Suprapubic skin (tissue), 4 donors: Measurements from ENCODE around the gene SCARB1. TPM values are rescaled to one million over a fixed set of nuclear protein-coding genes. Genes with fewer than 3 reads are reported as not detected.

Experiments
- DNase-seq, 2 donors: peaks; one replicate each; pipeline ENCODE4 v3.0.0-alpha.2; 2019; ENCODE audit warnings: low spot score in 2 of 2
- H3K27ac ChIP-seq: fragments of 200-600 bp; sonication (generic); one replicate; pipeline ENCODE4 v1.5.1; 2019
- H3K27me3 ChIP-seq: fragments of 200-600 bp; sonication (generic); one replicate; pipeline ENCODE4 v1.5.1; 2019
- H3K36me3 ChIP-seq: fragments of 200-600 bp; sonication (generic); one replicate; pipeline ENCODE4 v1.5.1; 2019
- H3K4me1 ChIP-seq: fragments of 200-600 bp; sonication (generic); one replicate; pipeline ENCODE4 v1.5.1; 2019
- H3K4me3 ChIP-seq: fragments of 200-600 bp; sonication (generic); one replicate; pipeline ENCODE4 v1.5.1; 2019; ENCODE audit warnings: mild to moderate bottlenecking
- H3K9me3 ChIP-seq: fragments of 200-600 bp; sonication (generic); one replicate; pipeline ENCODE4 v1.5.1; 2019
- EP300 ChIP-seq: sonication (generic); formaldehyde crosslinking; IDR thresholded peaks from one replicate; pipeline ENCODE4 v1.6.1; 2017; ENCODE audit warnings: antibody characterized with exemption
- POLR2A ChIP-seq, 2 donors: fragments of 450-650 bp; IDR thresholded peaks; one replicate each; pipeline ENCODE4 v1.6.1; 2017; ENCODE audit warnings: antibody characterized with exemption in 2 of 2, mild to moderate bottlenecking in 2 of 2, moderate library complexity in 2 of 2
- POLR2AphosphoS5 ChIP-seq, 3 donors: sonication (generic); formaldehyde crosslinking; IDR thresholded peaks; one replicate each; pipeline ENCODE4 v1.6.1; 2017; ENCODE audit warnings: antibody characterized with exemption in 3 of 3
- WGBS: methylation state at CpG from one replicate; pipeline ENCODE4 v1.1.5; 2018; 5-methylcytosine and 5-hydroxymethylcytosine counted together
- total RNA-seq, 4 donors: library from RNA; depleted of rRNA; stranded (reverse); fragments of >200 nt; gene quantifications; one replicate each; pipeline ENCODE4 v1.1.0, GENCODE V29; 2016
- TF ChIP-seq, protein P1 (sequence below), 2 donors: fragments of 200-600 bp in 1 of 2; fragments of 450-650 bp in 1 of 2; sonication (generic) in 1 of 2; IDR thresholded peaks; one replicate each; pipeline ENCODE4 v1.5.1; 2016 to 2019; ENCODE audit warnings: antibody characterized with exemption in 2 of 2, mild to moderate bottlenecking in 1 of 2, moderate library complexity in 1 of 2

The SCARB1 gene
- total RNA-seq, 4 donors from 2014 or later = 25.6 to 38.1 (median 29.0) TPM

DNA sequence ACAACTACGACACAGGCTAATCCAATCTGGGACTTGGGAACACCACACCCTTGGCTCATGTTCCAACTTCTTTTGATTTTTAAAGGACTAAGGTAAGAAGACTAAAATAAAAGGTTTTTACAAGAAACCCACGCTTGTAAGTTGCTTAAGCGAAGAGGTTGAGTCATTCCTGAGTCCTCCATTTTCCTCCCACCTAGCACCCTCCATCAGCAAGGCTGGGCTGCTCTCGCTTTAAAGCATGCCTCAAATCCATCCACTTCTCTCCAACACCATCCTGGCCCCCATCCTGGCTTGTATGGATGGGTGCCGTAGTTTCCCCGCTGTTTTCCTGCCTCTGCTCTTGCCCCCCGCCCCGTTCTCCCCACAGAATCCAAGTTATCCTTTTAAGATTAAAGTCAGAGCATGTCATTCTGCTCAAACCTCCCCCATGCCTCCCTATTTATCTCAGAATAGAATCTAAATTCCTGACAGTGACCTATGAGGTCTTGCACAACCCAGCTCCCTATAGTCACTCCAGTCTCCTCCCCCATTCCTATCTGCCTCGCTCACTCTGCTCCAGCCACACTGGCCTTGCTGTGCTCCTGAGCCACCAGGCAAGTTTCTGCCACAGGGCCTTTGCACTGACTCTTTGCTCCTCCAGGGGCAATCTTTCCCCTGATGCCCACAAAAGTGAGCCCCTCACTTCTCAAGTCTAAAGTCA, 34.5 kb downstream of the SCARB1 start:
- no peaks in the 10 kb centered on the region for H3K9me3 ChIP-seq
- peak overlapping the region; percentile 44 for H3K27ac ChIP-seq
- H3K4me1 ChIP-seq = peaks cover 24% of the 10 kb centered on the region
- DNase-seq = no peak
- H3K4me3 ChIP-seq = no peak overlapping the region
- no peaks in the 10 kb centered on the region for H3K27me3 ChIP-seq
- TF ChIP-seq POLR2AphosphoS5 (IDR thresholded peaks at IDR 0.05) = no peak
- TF ChIP-seq, protein P1, sequence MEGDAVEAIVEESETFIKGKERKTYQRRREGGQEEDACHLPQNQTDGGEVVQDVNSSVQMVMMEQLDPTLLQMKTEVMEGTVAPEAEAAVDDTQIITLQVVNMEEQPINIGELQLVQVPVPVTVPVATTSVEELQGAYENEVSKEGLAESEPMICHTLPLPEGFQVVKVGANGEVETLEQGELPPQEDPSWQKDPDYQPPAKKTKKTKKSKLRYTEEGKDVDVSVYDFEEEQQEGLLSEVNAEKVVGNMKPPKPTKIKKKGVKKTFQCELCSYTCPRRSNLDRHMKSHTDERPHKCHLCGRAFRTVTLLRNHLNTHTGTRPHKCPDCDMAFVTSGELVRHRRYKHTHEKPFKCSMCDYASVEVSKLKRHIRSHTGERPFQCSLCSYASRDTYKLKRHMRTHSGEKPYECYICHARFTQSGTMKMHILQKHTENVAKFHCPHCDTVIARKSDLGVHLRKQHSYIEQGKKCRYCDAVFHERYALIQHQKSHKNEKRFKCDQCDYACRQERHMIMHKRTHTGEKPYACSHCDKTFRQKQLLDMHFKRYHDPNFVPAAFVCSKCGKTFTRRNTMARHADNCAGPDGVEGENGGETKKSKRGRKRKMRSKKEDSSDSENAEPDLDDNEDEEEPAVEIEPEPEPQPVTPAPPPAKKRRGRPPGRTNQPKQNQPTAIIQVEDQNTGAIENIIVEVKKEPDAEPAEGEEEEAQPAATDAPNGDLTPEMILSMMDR (IDR thresholded peaks at IDR 0.05) = no peak
- no peak for TF ChIP-seq EP300
- TF ChIP-seq POLR2A (IDR thresholded peaks at IDR 0.05) = no peak
- WGBS = 72% methylated on average over 9 of the region's 9 CpGs
- no peaks in the 10 kb centered on the region for H3K36me3 ChIP-seq

DNA sequence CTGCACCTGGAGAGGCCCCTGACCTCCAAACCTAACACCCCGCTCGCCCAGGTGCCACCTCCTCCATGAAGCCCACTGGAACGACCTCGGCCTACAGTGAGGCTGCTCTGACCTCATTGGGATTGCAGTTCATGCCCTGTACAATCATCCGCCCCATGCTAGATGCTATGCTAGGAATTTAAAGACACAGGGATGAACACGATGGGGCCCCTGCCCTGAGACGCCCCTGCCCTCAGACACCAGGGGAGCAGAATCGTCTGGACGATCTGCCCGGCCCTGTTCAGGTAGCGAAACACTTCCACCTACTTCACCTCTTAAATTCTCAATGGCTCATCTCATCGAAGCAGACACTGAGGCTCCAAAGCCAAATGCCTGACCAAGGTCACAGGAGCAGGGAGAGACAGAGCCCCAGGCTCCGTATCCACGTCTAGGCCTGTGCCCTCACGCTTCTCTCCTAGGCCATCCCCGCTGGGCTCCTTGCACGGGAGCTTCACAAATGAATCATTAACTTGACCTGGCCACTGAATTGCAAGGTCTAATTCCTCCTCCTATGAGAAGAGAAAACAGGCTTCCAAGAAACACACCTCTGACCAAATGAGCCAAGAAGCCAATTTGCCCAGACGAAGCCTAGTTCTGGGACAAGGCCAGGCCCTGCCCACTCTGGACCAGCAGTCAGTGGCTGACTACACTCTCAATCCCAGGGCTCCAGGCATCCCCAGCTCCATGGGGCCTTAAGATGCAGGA, 35.2 kb downstream of the SCARB1 start:
- Histone ChIP-seq H3K9me3 (no peaks in the 10 kb centered on the region), H3K36me3 (no peaks in the 10 kb centered on the region), H3K27ac (peak overlapping the region; percentile 44), H3K27me3 (no peaks in the 10 kb centered on the region), H3K4me1 (peaks cover 17% of the 10 kb centered on the region), H3K4me3 (no peak overlapping the region)
- TF ChIP-seq, protein P1 (IDR thresholded peaks at IDR 0.05) = no peak
- TF ChIP-seq POLR2AphosphoS5 (IDR thresholded peaks at IDR 0.05) = no peak
- no peak for TF ChIP-seq EP300
- TF ChIP-seq POLR2A (IDR thresholded peaks at IDR 0.05) = no peak
- WGBS = 66% methylated on average over 18 of the region's 18 CpGs
- no peak for DNase-seq

DNA sequence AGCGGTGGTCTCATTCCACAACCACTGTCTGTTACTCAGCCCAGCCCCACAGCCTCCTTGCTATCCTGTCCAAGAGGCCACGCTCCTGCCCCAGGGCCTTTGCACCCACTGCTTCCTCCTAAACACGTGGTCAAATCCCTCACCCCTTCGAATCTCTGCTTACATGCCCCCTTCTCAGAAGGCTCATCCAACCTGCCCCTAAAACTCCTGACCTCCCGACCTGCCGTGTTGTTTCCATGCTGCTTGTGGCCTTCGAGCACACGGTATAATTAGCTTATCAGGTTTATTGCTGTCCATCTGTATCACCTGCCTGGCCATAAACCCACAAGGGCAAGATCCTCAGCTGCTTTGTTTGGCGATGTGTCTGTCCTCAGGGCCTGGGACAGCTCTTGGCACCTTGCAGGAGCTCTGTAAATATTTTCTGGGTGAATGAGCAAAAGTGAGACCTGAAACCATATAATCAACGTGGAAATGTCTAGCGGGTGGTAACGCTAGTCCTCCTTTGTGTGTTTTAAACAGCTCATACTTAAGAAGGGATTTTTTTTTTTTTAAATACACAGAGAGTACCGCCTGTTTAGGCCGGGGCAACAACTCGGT, 36.0 kb downstream of the SCARB1 start:
- H3K9me3 ChIP-seq = no peaks in the 10 kb centered on the region
- no peaks in the 10 kb centered on the region for H3K36me3 ChIP-seq
- H3K4me1 ChIP-seq = peaks cover 12% of the 10 kb centered on the region
- TF ChIP-seq EP300 = no peak
- TF ChIP-seq, protein P1 (IDR thresholded peaks at IDR 0.05) = no peak
- no peak for TF ChIP-seq POLR2A (IDR thresholded peaks at IDR 0.05)
- no peak for TF ChIP-seq POLR2AphosphoS5 (IDR thresholded peaks at IDR 0.05)
- no peaks in the 10 kb centered on the region for H3K27me3 ChIP-seq
- no peak overlapping the region for H3K27ac ChIP-seq
- H3K4me3 ChIP-seq = no peak overlapping the region
- DNase-seq = no peak
- WGBS = 79% methylated on average over 15 of the region's 15 CpGs

DNA sequence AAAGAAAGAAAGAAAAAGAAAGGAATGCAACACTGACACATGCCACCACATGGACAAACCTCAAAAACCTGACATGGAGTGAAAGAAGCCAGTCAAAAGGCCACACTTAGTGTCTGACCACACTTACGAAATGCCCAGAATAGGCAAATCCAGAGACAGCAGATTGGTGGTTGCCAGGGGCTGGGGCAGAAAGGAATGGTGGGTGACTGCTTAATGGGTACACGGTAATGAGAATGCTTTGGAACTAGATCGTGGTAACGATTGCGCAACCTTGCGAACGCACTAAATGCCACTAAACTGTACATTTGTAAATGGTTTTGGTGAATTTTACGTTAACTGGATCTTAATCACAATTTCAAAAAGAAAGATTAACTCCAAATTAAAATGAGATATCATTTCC, 39.5 kb downstream of the SCARB1 start:
- 77% methylated on average over 8 of the region's 8 CpGs for WGBS
- H3K36me3 ChIP-seq = no peaks in the 10 kb centered on the region
- H3K9me3 ChIP-seq = no peaks in the 10 kb centered on the region
- TF ChIP-seq POLR2A (IDR thresholded peaks at IDR 0.05) (no peak), POLR2AphosphoS5 (IDR thresholded peaks at IDR 0.05) (no peak), EP300 (no peak)
- TF ChIP-seq, protein P1 (IDR thresholded peaks at IDR 0.05) = no peak
- H3K27ac ChIP-seq = no peak overlapping the region
- H3K4me3 ChIP-seq = no peak overlapping the region
- no peaks in the 10 kb centered on the region for H3K27me3 ChIP-seq
- no peak for DNase-seq
- H3K4me1 ChIP-seq = peaks cover 12% of the 10 kb centered on the region
